NCI-H526 treated with DMSO at 0.1 percent for 48 hours (cell line): ENCODE measurements around the gene PPP1R37.
A peak's percentile ranks its signal among the peaks of the same experiment; 100 is the strongest.
"Not testable (repeated sequence)": the region's sequence is repeated elsewhere in the genome, so short reads cannot be mapped to it uniquely, and the experiment has no call there.

Experiments
- DNase-seq: peaks from one replicate; lab custom pipeline; 2025; lab: John Stamatoyannopoulos, UW

PPP1R37 gene

GRCh38 chr19:45095496-45096413, 2.8 kb downstream of the PPP1R37 start:
- no peak for DNase-seq

GRCh38 chr19:45096700-45097099, 3.7 kb downstream of the PPP1R37 start:
- no peak for DNase-seq

- no peak for DNase-seq
Measured at GRCh38 chr19:45097450-45097775, 4.4 kb downstream of the PPP1R37 start.

GRCh38 chr19:45097776-45098520, 5.0 kb downstream of the PPP1R37 start:
- DNase-seq, result no peak

- DNase-seq, result no peak
Measured at GRCh38 chr19:45098521-45099466, 5.8 kb downstream of the PPP1R37 start.

- no peak for DNase-seq
Measured at GRCh38 chr19:45099467-45100191, 6.7 kb downstream of the PPP1R37 start.

- no peak for DNase-seq
Measured at GRCh38 chr19:45100201-45100600, 7.2 kb downstream of the PPP1R37 start.

GRCh38 chr19:45100846-45101252, 7.9 kb downstream of the PPP1R37 start:
- DNase-seq, result no peak

GRCh38 chr19:45101806-45102205, 8.8 kb downstream of the PPP1R37 start:
- DNase-seq, result no peak

- DNase-seq, result no peak
Measured at GRCh38 chr19:45102481-45102880, 9.5 kb downstream of the PPP1R37 start.

- DNase-seq, result no peak
Measured at GRCh38 chr19:45103156-45103507, 10.2 kb downstream of the PPP1R37 start.

- DNase-seq, result peak; percentile 32
Measured at GRCh38 chr19:45103508-45104319, 10.7 kb downstream of the PPP1R37 start.

GRCh38 chr19:45104658-45105349, 11.8 kb downstream of the PPP1R37 start:
- DNase-seq, result no peak

GRCh38 chr19:45106363-45106762, 13.4 kb downstream of the PPP1R37 start:
- not testable (repeated sequence) for DNase-seq

GRCh38 chr19:45107621-45108150, 14.7 kb downstream of the PPP1R37 start:
- no peak for DNase-seq

GRCh38 chr19:45110851-45111266, 17.9 kb downstream of the PPP1R37 start:
- DNase-seq, result no peak

- DNase-seq, result no peak
Measured at GRCh38 chr19:45112111-45112827, 19.3 kb downstream of the PPP1R37 start.

GRCh38 chr19:45113628-45114027, 20.6 kb downstream of the PPP1R37 start:
- peak; percentile 69 for DNase-seq

- no peak for DNase-seq
Measured at GRCh38 chr19:45114116-45114515, 21.1 kb downstream of the PPP1R37 start.
